Right forelimb (tissue), 1 donor: ENCODE measurements around the gene SMIM11.
"Not testable (repeated sequence)": the region's sequence is repeated elsewhere in the genome, so short reads cannot be mapped to it uniquely, and the experiment has no call there.

Experiments used
- DNase-seq: peaks from one replicate; pipeline ENCODE4 v3.0.0-alpha.2; 2018

The SMIM11 gene

GRCh38 chr21:34427339-34427738, 52.0 kb downstream of the SMIM11 start:
- not testable (repeated sequence) for DNase-seq

DNA sequence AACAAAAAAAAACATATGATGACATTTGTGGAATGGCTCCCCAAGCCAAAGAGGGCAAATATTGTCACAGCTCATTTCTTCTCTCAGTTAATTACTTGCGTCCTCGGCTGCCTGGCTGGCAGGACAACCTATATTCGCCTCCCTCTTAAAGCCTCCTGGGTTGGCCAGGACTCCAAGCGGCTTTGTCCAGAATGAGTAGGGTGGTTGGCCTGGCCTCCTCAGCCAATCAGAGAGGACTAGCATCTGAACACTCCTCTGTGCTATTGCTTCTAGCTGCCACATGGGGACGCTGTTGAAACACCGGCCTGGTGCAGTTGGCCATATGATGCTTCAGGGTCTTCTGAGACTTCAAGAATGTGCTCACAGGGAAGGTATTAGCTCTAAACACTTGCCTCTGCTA, 53.1 kb downstream of the SMIM11 start:
- DNase-seq, result not testable (repeated sequence)

DNA sequence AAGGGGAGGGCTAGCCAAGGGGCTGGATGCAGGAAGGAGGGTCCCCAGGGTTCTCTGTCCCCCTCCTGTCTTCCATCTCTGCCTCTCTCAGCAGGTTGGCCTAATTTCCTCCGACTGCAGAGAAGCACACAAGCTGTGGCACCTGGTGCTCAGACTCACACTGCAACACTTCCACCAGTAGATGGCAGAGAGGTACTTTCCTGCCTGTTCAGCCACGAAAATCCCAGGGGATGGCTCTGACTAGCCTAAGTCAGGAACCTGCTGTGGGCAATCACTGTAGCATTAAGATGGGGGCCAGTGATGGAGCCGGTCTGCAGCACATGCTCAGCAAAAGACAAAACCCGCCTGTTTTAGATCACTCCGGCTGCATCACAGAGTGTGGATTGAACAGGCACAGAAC, 54.4 kb downstream of the SMIM11 start:
- not testable (repeated sequence) for DNase-seq
